Measurements from ENCODE around the gene GUK1. TPM values are rescaled to one million over a fixed set of nuclear protein-coding genes. Genes with fewer than 3 reads are reported as not detected.

The GUK1 gene
- total RNA-seq, 1 donor from 2014 or later = 242 TPM

DNA sequence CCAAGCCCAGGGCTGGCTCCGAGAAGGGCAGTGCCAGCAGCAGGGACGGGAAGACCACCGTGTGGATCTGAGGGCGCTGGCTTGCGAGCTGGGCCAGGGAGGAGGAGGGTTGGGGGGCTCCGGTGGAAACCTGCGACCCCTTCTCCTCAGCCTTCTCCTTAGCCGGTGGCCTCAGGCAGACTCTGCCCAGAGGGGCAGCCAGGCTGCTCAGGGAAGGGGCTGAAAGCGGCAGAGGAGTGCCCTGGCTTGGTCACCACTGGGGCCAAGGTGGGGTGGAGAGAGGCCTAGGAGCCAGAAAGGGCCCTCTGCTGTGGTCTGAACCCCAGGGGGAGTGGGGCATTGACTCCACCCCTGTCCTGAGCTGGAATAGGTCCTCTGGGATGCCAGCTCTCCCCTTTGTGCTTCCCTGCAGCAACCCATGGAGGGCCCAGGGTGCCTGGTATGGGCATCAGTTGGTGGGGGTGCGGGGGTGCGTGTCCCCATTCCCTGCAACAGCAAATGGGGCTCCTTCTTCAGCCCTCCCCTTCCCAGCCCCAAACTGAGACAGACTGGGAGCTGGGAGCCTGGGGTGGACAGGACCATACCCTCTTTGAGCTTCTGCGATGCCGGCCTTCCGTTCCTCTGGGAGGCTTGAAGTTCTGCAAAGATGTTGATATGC lies 19.1 kb downstream of the GUK1 start:
- TF ChIP-seq CTCF (conservative IDR thresholded peaks at IDR 0.05; ENCODE audit: low read depth, low read length) = no peak
- DNase-seq (ENCODE audit: low read depth) = no peak
- no peak overlapping the region for H3K4me3 ChIP-seq (ENCODE audit: low read depth, low read length)

DNA sequence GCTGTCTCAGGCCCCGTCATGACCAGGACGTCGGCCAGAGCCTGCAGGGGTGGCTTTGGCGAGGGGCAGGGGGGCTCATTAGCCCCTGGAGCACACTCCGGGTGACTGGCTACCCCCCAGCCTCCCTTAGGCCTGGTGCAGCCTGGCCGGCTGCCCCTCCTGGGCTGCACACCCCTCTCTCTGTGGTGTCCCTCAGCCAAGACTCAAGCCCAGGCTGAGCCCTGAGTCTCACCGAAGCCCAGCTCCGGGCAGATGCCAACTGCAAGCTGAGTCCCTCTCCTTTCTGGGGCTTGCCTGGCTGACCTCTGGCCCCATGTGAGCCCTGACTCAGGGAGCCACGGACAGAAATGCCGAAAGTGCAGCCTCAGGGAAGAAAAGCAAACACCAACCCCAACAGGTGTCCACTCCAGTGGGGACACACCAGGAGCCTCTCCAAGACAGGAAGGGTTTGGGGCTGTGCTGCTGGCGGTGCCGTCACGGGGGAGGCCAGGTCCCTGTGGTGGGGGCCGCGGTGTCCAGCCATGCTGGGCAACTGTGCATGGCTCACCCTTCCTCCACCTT lies 20.2 kb downstream of the GUK1 start:
- TF ChIP-seq CTCF (conservative IDR thresholded peaks at IDR 0.05; ENCODE audit: low read depth, low read length) = no peak
- no peak for DNase-seq (ENCODE audit: low read depth)
- no peak overlapping the region for H3K4me3 ChIP-seq (ENCODE audit: low read depth, low read length)

DNA sequence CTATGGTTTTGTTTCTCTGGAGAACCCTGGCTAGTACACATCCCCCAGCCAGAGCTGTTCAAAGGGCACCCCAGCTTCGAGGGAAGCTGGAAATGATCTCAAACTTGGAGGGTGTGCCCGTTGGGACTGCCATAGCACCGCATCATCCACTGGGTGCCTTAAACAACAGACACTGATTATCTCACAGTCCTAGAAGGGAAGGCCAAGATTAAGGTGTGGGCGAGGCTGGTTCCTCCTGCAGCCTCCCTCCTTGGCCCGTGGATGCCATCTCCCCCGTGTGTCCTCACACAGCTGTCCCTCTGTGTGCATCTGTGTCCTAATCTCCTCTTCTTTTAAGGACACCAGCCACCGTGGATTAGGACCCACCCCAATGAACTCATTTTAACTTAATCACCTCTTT lies 21.3 kb downstream of the GUK1 start:
- no peak for TF ChIP-seq CTCF (conservative IDR thresholded peaks at IDR 0.05; ENCODE audit: low read depth, low read length)
- DNase-seq (ENCODE audit: low read depth) = no peak
- H3K4me3 ChIP-seq (ENCODE audit: low read depth, low read length) = no peak overlapping the region

DNA sequence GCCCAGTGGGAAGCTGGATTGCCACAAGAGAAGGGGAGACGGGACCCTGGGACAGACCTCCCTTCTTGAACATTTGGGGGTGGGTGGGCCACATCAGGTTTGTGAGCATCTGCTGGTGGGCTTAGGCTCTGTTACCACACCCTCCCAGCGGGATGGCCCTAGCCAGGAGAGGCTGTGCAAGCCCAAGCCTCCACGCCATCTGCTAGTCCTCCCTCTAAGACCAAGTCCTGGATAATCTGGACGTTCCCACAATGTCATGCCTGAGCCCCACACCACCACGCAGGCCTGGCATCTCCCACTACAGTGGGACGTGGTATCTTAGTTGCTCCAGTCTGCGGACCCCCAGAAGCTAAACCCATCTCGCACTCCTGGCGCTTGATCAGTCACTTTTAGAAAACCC lies 21.8 kb downstream of the GUK1 start:
- no peak overlapping the region for H3K4me3 ChIP-seq (ENCODE audit: low read depth, low read length)
- DNase-seq (ENCODE audit: low read depth) = no peak
- TF ChIP-seq CTCF (conservative IDR thresholded peaks at IDR 0.05; ENCODE audit: low read depth, low read length) = no peak

GRCh38 chr1:228162286-228163006 lies 22.4 kb downstream of the GUK1 start:
- no peak for DNase-seq (ENCODE audit: low read depth)
- no peak overlapping the region for H3K4me3 ChIP-seq (ENCODE audit: low read depth, low read length)
- TF ChIP-seq CTCF (conservative IDR thresholded peaks at IDR 0.05; ENCODE audit: low read depth, low read length) = no peak

GRCh38 chr1:228163007-228163753 lies 23.1 kb downstream of the GUK1 start:
- TF ChIP-seq CTCF (conservative IDR thresholded peaks at IDR 0.05; ENCODE audit: low read depth, low read length) = no peak
- no peak overlapping the region for H3K4me3 ChIP-seq (ENCODE audit: low read depth, low read length)
- DNase-seq (ENCODE audit: low read depth) = no peak

Measured in epithelial cell of proximal tubule (primary cell).